ENCODE data around the gene TPM3.

DNA sequence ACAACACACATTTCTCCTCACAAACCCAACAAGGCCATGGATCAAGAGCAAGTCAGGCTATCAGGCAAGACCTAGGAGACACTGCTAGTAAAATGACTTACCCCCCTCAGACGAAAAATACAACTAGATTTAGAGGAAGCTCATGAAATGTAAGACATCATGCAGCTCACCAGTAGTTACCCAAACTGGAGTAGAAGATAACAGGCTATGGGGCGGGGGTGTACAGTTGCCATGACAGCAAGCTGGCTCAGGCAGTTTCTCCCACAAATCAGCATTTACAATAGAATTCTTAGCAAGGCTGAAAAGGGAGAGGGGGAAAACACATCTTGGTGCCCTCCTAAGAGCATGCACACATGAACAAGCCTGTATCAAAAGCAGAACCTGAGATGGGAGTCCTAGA lies 13.9 kb downstream of the TPM3 start:
- TF ChIP-seq POLR2A (IDR thresholded peaks at IDR 0.05) = no peak
- TF ChIP-seq, protein P1, sequence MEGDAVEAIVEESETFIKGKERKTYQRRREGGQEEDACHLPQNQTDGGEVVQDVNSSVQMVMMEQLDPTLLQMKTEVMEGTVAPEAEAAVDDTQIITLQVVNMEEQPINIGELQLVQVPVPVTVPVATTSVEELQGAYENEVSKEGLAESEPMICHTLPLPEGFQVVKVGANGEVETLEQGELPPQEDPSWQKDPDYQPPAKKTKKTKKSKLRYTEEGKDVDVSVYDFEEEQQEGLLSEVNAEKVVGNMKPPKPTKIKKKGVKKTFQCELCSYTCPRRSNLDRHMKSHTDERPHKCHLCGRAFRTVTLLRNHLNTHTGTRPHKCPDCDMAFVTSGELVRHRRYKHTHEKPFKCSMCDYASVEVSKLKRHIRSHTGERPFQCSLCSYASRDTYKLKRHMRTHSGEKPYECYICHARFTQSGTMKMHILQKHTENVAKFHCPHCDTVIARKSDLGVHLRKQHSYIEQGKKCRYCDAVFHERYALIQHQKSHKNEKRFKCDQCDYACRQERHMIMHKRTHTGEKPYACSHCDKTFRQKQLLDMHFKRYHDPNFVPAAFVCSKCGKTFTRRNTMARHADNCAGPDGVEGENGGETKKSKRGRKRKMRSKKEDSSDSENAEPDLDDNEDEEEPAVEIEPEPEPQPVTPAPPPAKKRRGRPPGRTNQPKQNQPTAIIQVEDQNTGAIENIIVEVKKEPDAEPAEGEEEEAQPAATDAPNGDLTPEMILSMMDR (IDR thresholded peaks at IDR 0.05) = no peak
